AG10803 (cell line): ENCODE measurements around the gene IKZF4.
"Not testable (repeated sequence)": the region's sequence is repeated elsewhere in the genome, so short reads cannot be mapped to it uniquely, and the experiment has no call there.

Experiments
- DNase-seq: peaks from one replicate; pipeline ENCODE4 v3.0.0; 2010; ENCODE audit warnings: low read depth
- H3K4me3 ChIP-seq: 2 replicates; pipeline ENCODE4 v1.5.1; 2011; ENCODE audit warnings: mild to moderate bottlenecking, low read length, control low read depth
- CTCF ChIP-seq: conservative IDR thresholded peaks from 2 replicates; pipeline ENCODE4 v1.5.1; 2011; ENCODE audit warnings: mild to moderate bottlenecking, low read length, control low read depth, inconsistent platforms

The IKZF4 gene

GRCh38 chr12:55991110-55991509, 29.7 kb upstream of the IKZF4 start:
- DNase-seq = no peak
- TF ChIP-seq CTCF = no peak
- no peak overlapping the region for H3K4me3 ChIP-seq

GRCh38 chr12:55993230-55993853, 27.5 kb upstream of the IKZF4 start:
- TF ChIP-seq CTCF = no peak
- no peak for DNase-seq
- H3K4me3 ChIP-seq = no peak overlapping the region

- TF ChIP-seq CTCF = no peak
- DNase-seq = no peak
- H3K4me3 ChIP-seq = no peak overlapping the region
These were observed 25.5 kb upstream of the IKZF4 start for GRCh38 chr12:55995366-55995765.

- TF ChIP-seq CTCF = peak; percentile 86
- peak; percentile 57 for DNase-seq
- peak overlapping the region; percentile 95 for H3K4me3 ChIP-seq
These were observed 24.6 kb upstream of the IKZF4 start for GRCh38 chr12:55996201-55996714.

- peak within 1 kb of the TSS; percentile 95 for H3K4me3 ChIP-seq
- TF ChIP-seq CTCF = no peak
- peak; percentile 96 for DNase-seq
These were observed 23.9 kb upstream of the IKZF4 start, which contains the start of gene SUOX for GRCh38 chr12:55996715-55997534. TSS of gene SUOX (plus strand) at chr12:55997276. CDS start at chr12:56002222, 4,946 bp downstream.

- TF ChIP-seq CTCF = no peak
- H3K4me3 ChIP-seq = peak overlapping the region; percentile 95
- DNase-seq = no peak
These were observed 23.3 kb upstream of the IKZF4 start for GRCh38 chr12:55997535-55997859.

- DNase-seq, H3K4me3 ChIP-seq: not testable (repeated sequence)
These were observed 21.3 kb upstream of the IKZF4 start for GRCh38 chr12:55999522-55999921.

GRCh38 chr12:55999999-56000540, 20.8 kb upstream of the IKZF4 start:
- H3K4me3 ChIP-seq, DNase-seq: not testable (repeated sequence)
